Activated CD4-positive, alpha-beta T cell treated with anti-CD3 and anti-CD28 coated beads, Interleukin-2, amount 50 U/mL, for 16 hours (primary cell): ENCODE measurements around the gene NXPE1.
"Not testable (repeated sequence)": the region's sequence is repeated elsewhere in the genome, so short reads cannot be mapped to it uniquely, and the experiment has no call there.

ENCODE experiments used
- DNase-seq: peaks from one replicate; pipeline ENCODE4 v3.0.0-alpha.2; 2020

NXPE1 gene

GRCh38 chr11:114559425-114560310, at the start of gene NXPE1:
Gene NXPE1 (minus strand): TSS chr11:114559881. CDS start chr11:114551201, 8,680 bp downstream.
- DNase-seq: no peak

GRCh38 chr11:114609429-114609828, 49.7 kb upstream of the NXPE1 start:
- no peak for DNase-seq

GRCh38 chr11:114608605-114609004, 48.9 kb upstream of the NXPE1 start:
- DNase-seq: not testable (repeated sequence)

- DNase-seq: no peak
These were observed 48.2 kb upstream of the NXPE1 start for GRCh38 chr11:114607753-114608459.

GRCh38 chr11:114606802-114607075, 47.1 kb upstream of the NXPE1 start:
- DNase-seq: not testable (repeated sequence)

GRCh38 chr11:114606003-114606801, 46.5 kb upstream of the NXPE1 start:
- DNase-seq: no peak

GRCh38 chr11:114605370-114605769, 45.7 kb upstream of the NXPE1 start:
- no peak for DNase-seq

- DNase-seq: no peak
These were observed 45.2 kb upstream of the NXPE1 start for GRCh38 chr11:114604886-114605285.

GRCh38 chr11:114604179-114604813, 44.6 kb upstream of the NXPE1 start:
- DNase-seq: no peak

GRCh38 chr11:114603151-114603550, 43.5 kb upstream of the NXPE1 start:
- DNase-seq: not testable (repeated sequence)

- no peak for DNase-seq
These were observed 38.8 kb upstream of the NXPE1 start for GRCh38 chr11:114598461-114598860.

GRCh38 chr11:114596175-114596919, 36.7 kb upstream of the NXPE1 start:
- DNase-seq: no peak

GRCh38 chr11:114595571-114595970, 35.9 kb upstream of the NXPE1 start, which contains the start of gene NXPE4:
Gene NXPE4 (minus strand): TSS chr11:114595786. CDS start chr11:114594759, 1,027 bp downstream.
- DNase-seq: no peak

GRCh38 chr11:114594703-114595102, 35.0 kb upstream of the NXPE1 start:
- no peak for DNase-seq

- DNase-seq: no peak
These were observed 27.8 kb upstream of the NXPE1 start for GRCh38 chr11:114587398-114587953.

- DNase-seq: no peak
These were observed 27.1 kb upstream of the NXPE1 start for GRCh38 chr11:114586797-114587196.

- no peak for DNase-seq
These were observed 12.0 kb upstream of the NXPE1 start for GRCh38 chr11:114571712-114572111.

GRCh38 chr11:114569801-114570200, 10.1 kb upstream of the NXPE1 start:
- no peak for DNase-seq

- no peak for DNase-seq
These were observed 6.6 kb upstream of the NXPE1 start for GRCh38 chr11:114566276-114566675.

GRCh38 chr11:114564831-114565230, 5.2 kb upstream of the NXPE1 start:
- no peak for DNase-seq

GRCh38 chr11:114563077-114563476, 3.4 kb upstream of the NXPE1 start:
- no peak for DNase-seq
